ENCODE results near the gene ONECUT3.

DNA sequence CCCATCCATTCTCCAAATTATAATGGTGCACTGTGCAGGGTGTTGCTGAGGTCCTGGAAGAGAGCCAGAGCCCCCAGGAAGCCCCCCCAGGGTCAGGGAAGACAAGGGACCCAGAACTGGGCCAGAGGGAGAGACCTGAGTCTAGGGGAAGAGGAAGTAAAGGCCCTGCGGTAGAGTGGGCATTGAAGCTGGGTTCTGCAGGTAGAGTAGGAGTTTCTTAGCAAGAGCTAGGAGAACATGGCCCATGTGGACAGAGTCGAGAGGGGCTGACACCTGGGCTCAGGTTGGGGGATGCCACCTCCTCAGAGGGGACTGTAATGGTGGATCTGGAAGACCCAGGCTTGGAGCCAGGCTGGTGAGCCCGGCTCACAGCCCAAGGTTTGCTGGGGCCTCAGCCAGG, 17.0 kb upstream of the ONECUT3 start:
- no peak for TF ChIP-seq ZNF121 (CRISPR knock-in tag; IDR thresholded peaks at IDR 0.05)
- TF ChIP-seq, protein P1, sequence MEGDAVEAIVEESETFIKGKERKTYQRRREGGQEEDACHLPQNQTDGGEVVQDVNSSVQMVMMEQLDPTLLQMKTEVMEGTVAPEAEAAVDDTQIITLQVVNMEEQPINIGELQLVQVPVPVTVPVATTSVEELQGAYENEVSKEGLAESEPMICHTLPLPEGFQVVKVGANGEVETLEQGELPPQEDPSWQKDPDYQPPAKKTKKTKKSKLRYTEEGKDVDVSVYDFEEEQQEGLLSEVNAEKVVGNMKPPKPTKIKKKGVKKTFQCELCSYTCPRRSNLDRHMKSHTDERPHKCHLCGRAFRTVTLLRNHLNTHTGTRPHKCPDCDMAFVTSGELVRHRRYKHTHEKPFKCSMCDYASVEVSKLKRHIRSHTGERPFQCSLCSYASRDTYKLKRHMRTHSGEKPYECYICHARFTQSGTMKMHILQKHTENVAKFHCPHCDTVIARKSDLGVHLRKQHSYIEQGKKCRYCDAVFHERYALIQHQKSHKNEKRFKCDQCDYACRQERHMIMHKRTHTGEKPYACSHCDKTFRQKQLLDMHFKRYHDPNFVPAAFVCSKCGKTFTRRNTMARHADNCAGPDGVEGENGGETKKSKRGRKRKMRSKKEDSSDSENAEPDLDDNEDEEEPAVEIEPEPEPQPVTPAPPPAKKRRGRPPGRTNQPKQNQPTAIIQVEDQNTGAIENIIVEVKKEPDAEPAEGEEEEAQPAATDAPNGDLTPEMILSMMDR (IDR thresholded peaks at IDR 0.05), result no peak
- TF ChIP-seq, protein P2, sequence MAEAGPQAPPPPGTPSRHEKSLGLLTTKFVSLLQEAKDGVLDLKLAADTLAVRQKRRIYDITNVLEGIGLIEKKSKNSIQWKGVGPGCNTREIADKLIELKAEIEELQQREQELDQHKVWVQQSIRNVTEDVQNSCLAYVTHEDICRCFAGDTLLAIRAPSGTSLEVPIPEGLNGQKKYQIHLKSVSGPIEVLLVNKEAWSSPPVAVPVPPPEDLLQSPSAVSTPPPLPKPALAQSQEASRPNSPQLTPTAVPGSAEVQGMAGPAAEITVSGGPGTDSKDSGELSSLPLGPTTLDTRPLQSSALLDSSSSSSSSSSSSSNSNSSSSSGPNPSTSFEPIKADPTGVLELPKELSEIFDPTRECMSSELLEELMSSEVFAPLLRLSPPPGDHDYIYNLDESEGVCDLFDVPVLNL (CRISPR knock-in tag; IDR thresholded peaks at IDR 0.05; ENCODE audit: borderline replicate concordance, low read depth), result no peak
- no peak for TF ChIP-seq FOXK1 (CRISPR knock-in tag; IDR thresholded peaks at IDR 0.05)
- no peak for TF ChIP-seq NFATC4 (CRISPR knock-in tag; IDR thresholded peaks at IDR 0.05)
- TF ChIP-seq, protein P3, sequence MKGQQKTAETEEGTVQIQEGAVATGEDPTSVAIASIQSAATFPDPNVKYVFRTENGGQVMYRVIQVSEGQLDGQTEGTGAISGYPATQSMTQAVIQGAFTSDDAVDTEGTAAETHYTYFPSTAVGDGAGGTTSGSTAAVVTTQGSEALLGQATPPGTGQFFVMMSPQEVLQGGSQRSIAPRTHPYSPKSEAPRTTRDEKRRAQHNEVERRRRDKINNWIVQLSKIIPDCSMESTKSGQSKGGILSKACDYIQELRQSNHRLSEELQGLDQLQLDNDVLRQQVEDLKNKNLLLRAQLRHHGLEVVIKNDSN (CRISPR knock-in tag; IDR thresholded peaks at IDR 0.05), result no peak
- TF ChIP-seq, protein P4, sequence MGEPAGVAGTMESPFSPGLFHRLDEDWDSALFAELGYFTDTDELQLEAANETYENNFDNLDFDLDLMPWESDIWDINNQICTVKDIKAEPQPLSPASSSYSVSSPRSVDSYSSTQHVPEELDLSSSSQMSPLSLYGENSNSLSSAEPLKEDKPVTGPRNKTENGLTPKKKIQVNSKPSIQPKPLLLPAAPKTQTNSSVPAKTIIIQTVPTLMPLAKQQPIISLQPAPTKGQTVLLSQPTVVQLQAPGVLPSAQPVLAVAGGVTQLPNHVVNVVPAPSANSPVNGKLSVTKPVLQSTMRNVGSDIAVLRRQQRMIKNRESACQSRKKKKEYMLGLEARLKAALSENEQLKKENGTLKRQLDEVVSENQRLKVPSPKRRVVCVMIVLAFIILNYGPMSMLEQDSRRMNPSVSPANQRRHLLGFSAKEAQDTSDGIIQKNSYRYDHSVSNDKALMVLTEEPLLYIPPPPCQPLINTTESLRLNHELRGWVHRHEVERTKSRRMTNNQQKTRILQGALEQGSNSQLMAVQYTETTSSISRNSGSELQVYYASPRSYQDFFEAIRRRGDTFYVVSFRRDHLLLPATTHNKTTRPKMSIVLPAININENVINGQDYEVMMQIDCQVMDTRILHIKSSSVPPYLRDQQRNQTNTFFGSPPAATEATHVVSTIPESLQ (CRISPR knock-in tag; IDR thresholded peaks at IDR 0.05), result no peak
- TF ChIP-seq JUN (CRISPR knock-in tag; IDR thresholded peaks at IDR 0.05), result no peak

Measured in WTC11 (cell line).